Measurements from ENCODE around the gene RAI14.
"Not testable (repeated sequence)": the region's sequence is repeated elsewhere in the genome, so short reads cannot be mapped to it uniquely, and the experiment has no call there.

Gene RAI14

GRCh38 chr5:34748431-34748830 lies 92.3 kb downstream of the RAI14 start:
- H3K4me3 ChIP-seq (ENCODE audit: low read length) = no peak overlapping the region
- no peak overlapping the region for H3K27ac ChIP-seq (ENCODE audit: low read length)
- H3K36me3 ChIP-seq (replicated peaks; ENCODE audit: low read depth, low read length) = no peaks in the 10 kb centered on the region
- H3K9ac ChIP-seq (ENCODE audit: low read length) = no peak overlapping the region
- peaks cover 4% of the 10 kb centered on the region; the same call in 1 of the 2 replicates for H3K79me2 ChIP-seq (ENCODE audit: low read length)
- H3K27me3 ChIP-seq (ENCODE audit: low read depth, low read length) = no peaks in the 10 kb centered on the region
- TF ChIP-seq EZH2phosphoT487 (IDR thresholded peaks at IDR 0.05; ENCODE audit: low read depth) (no peak), CTCF (IDR thresholded peaks at IDR 0.05; ENCODE audit: low read depth, low read length) (no peak)
- H3K4me2 ChIP-seq (ENCODE audit: low read length) = no peak overlapping the region
- no peaks in the 10 kb centered on the region for H3K4me1 ChIP-seq (ENCODE audit: low read length)
- H2AFZ ChIP-seq (ENCODE audit: low read depth, low read length) = no peak overlapping the region
- H4K20me1 ChIP-seq (ENCODE audit: insufficient read depth, low read length) = no peaks in the 10 kb centered on the region
- no peaks in the 10 kb centered on the region for H3K9me3 ChIP-seq (ENCODE audit: insufficient read depth, low read length)

- TF ChIP-seq CTCF (IDR thresholded peaks at IDR 0.05; ENCODE audit: low read depth, low read length) = no peak
- no peak for TF ChIP-seq EZH2phosphoT487 (IDR thresholded peaks at IDR 0.05; ENCODE audit: low read depth)
- Histone ChIP-seq H3K4me2 (ENCODE audit: low read length) (no peak overlapping the region), H3K9me3 (ENCODE audit: insufficient read depth, low read length) (no peaks in the 10 kb centered on the region), H3K27ac (ENCODE audit: low read length) (no peak overlapping the region), H2AFZ (ENCODE audit: low read depth, low read length) (no peak overlapping the region), H3K36me3 (replicated peaks; ENCODE audit: low read depth, low read length) (no peaks in the 10 kb centered on the region), H3K4me1 (ENCODE audit: low read length) (no peaks in the 10 kb centered on the region), H3K4me3 (ENCODE audit: low read length) (no peak overlapping the region), H3K9ac (ENCODE audit: low read length) (no peak overlapping the region), H4K20me1 (ENCODE audit: insufficient read depth, low read length) (no peaks in the 10 kb centered on the region), H3K79me2 (ENCODE audit: low read length) (peaks cover 4% of the 10 kb centered on the region; the same call in 1 of the 2 replicates), H3K27me3 (ENCODE audit: low read depth, low read length) (no peaks in the 10 kb centered on the region)
Measured at GRCh38 chr5:34749431-34749873, 93.3 kb downstream of the RAI14 start.

GRCh38 chr5:34750206-34750605 lies 94.1 kb downstream of the RAI14 start:
- Histone ChIP-seq H3K4me2 (ENCODE audit: low read length) (no peak overlapping the region), H3K9ac (ENCODE audit: low read length) (no peak overlapping the region), H3K9me3 (ENCODE audit: insufficient read depth, low read length) (no peaks in the 10 kb centered on the region), H3K27ac (ENCODE audit: low read length) (no peak overlapping the region), H3K4me1 (ENCODE audit: low read length) (no peaks in the 10 kb centered on the region), H3K4me3 (ENCODE audit: low read length) (no peak overlapping the region), H2AFZ (ENCODE audit: low read depth, low read length) (no peak overlapping the region), H3K79me2 (ENCODE audit: low read length) (peaks cover 4% of the 10 kb centered on the region; the same call in 1 of the 2 replicates), H4K20me1 (ENCODE audit: insufficient read depth, low read length) (no peaks in the 10 kb centered on the region), H3K27me3 (ENCODE audit: low read depth, low read length) (no peaks in the 10 kb centered on the region), H3K36me3 (replicated peaks; ENCODE audit: low read depth, low read length) (no peaks in the 10 kb centered on the region)
- TF ChIP-seq CTCF (IDR thresholded peaks at IDR 0.05; ENCODE audit: low read depth, low read length) (no peak), EZH2phosphoT487 (IDR thresholded peaks at IDR 0.05; ENCODE audit: low read depth) (no peak)

- no peak overlapping the region for H3K27ac ChIP-seq (ENCODE audit: low read length)
Measured at GRCh38 chr5:34751807-34752736, 95.9 kb downstream of the RAI14 start.

GRCh38 chr5:34753236-34753635 lies 97.1 kb downstream of the RAI14 start:
- not testable (repeated sequence) for H3K27me3 ChIP-seq (ENCODE audit: low read depth, low read length); H3K36me3 ChIP-seq (replicated peaks; ENCODE audit: low read depth, low read length); H3K4me2 ChIP-seq (ENCODE audit: low read length); H3K9ac ChIP-seq (ENCODE audit: low read length); H3K79me2 ChIP-seq (ENCODE audit: low read length); H3K9me3 ChIP-seq (ENCODE audit: insufficient read depth, low read length); H4K20me1 ChIP-seq (ENCODE audit: insufficient read depth, low read length); H3K4me1 ChIP-seq (ENCODE audit: low read length); H3K27ac ChIP-seq (ENCODE audit: low read length); H2AFZ ChIP-seq (ENCODE audit: low read depth, low read length); H3K4me3 ChIP-seq (ENCODE audit: low read length)

More at GRCh38 chr5:34751807-34752736, 95.9 kb downstream of the RAI14 start:
- no peaks in the 10 kb centered on the region for H3K4me1 ChIP-seq (ENCODE audit: low read length)
- no peaks in the 10 kb centered on the region for H3K36me3 ChIP-seq (replicated peaks; ENCODE audit: low read depth, low read length)
- no peaks in the 10 kb centered on the region for H3K9me3 ChIP-seq (ENCODE audit: insufficient read depth, low read length)
- TF ChIP-seq EZH2phosphoT487 (IDR thresholded peaks at IDR 0.05; ENCODE audit: low read depth) (no peak), CTCF (IDR thresholded peaks at IDR 0.05; ENCODE audit: low read depth, low read length) (no peak)
- no peaks in the 10 kb centered on the region for H3K27me3 ChIP-seq (ENCODE audit: low read depth, low read length)
- no peak overlapping the region for H3K4me3 ChIP-seq (ENCODE audit: low read length)
- H3K4me2 ChIP-seq (ENCODE audit: low read length) = no peak overlapping the region
- no peak overlapping the region for H2AFZ ChIP-seq (ENCODE audit: low read depth, low read length)
- H3K9ac ChIP-seq (ENCODE audit: low read length) = no peak overlapping the region
- H3K79me2 ChIP-seq (ENCODE audit: low read length) = peaks cover 4% of the 10 kb centered on the region; the same call in 1 of the 2 replicates
- no peaks in the 10 kb centered on the region for H4K20me1 ChIP-seq (ENCODE audit: insufficient read depth, low read length)

Measured in OCI-LY3 (cell line).